Lung (tissue), 12 donors: ENCODE results near the gene LRRC8B. TPM values are rescaled to one million over a fixed set of nuclear protein-coding genes. Genes with fewer than 3 reads are reported as not detected.

Source experiments
- ATAC-seq: fragments of 200-7000 bp; cut with Tn5 transposase; one replicate; pipeline ENCODE4 v1.9.1; 2020; ENCODE audit warnings: moderate number of reproducible peaks; ENCODE audit not compliant: insufficient read depth, low FRiP score
- DNase-seq, 3 donors: peaks; one replicate each; pipeline ENCODE4 v3.0.0-alpha.2; 2013 to 2017
- H3K27ac ChIP-seq, 2 donors: one replicate each; pipeline ENCODE4 v1.5.1; 2013; ENCODE audit warnings: mild to moderate bottlenecking in 2 of 2, moderate library complexity in 2 of 2, control low read depth in 1 of 2, inconsistent platforms in 1 of 2, low read depth in 1 of 2, low read length in 1 of 2
- H3K27me3 ChIP-seq, 3 donors: one replicate each; pipeline ENCODE4 v1.5.1; 2013; ENCODE audit warnings: low read length in 2 of 3; ENCODE audit not compliant: control insufficient read depth in 3 of 3, insufficient read depth in 3 of 3
- H3K36me3 ChIP-seq, 4 donors: one replicate each; pipeline ENCODE4 v1.5.1; 2013; ENCODE audit warnings: low read length in 4 of 4, mild to moderate bottlenecking in 1 of 4, moderate library complexity in 1 of 4; ENCODE audit not compliant: control insufficient read depth in 4 of 4, insufficient read depth in 4 of 4
- H3K4me1 ChIP-seq, 5 donors: one replicate each; pipeline ENCODE4 v1.5.1; 2013; ENCODE audit warnings: low read length in 5 of 5, mild to moderate bottlenecking in 2 of 5, moderate library complexity in 1 of 5; ENCODE audit not compliant: control insufficient read depth in 5 of 5, insufficient read depth in 5 of 5
- H3K4me3 ChIP-seq: one replicate; pipeline ENCODE4 v1.5.1; 2013; ENCODE audit warnings: mild to moderate bottlenecking, control low read depth, moderate library complexity
- H3K9ac ChIP-seq, 2 donors: one replicate each; pipeline ENCODE4 v1.5.1; 2013; ENCODE audit warnings: low read length in 2 of 2, control low read depth in 1 of 2; ENCODE audit not compliant: insufficient read depth in 1 of 2
- H3K9me3 ChIP-seq, 4 donors: one replicate each; pipeline ENCODE4 v1.5.1; 2013; ENCODE audit warnings: low read length in 3 of 4, mild to moderate bottlenecking in 1 of 4, moderate library complexity in 1 of 4; ENCODE audit not compliant: control insufficient read depth in 4 of 4, insufficient read depth in 3 of 4
- WGBS, 2 donors: extraction: QIAGEN DNeasy Blood & Tissue Kit; methylation state at CpG; one replicate each; pipeline ENCODE4 v1.1.7; 2013; 5-methylcytosine and 5-hydroxymethylcytosine counted together
- polyA plus RNA-seq, 2 donors: library from polyadenylated mRNA; stranded (reverse); fragments of 200-250 nt; gene quantifications; one replicate each; pipeline ENCODE4 v1.2.1, GENCODE V29; 2013
- total RNA-seq, 2 donors: library from RNA; depleted of rRNA in 1 of 2; stranded (reverse); fragments of >200 nt in 1 of 2; gene quantifications; one replicate each; pipeline ENCODE4 v1.2.1, GENCODE V29; 2014 to 2021
- TF ChIP-seq, protein P1 (sequence below): IDR thresholded peaks from 2 replicates; pipeline ENCODE4 v1.5.1; 2012; ENCODE audit warnings: mild to moderate bottlenecking; ENCODE audit errors: control extremely low read depth, extremely low read depth
- donor health status: control.
- donor health status: control.
- donor health status: Bipolar disorder and iron deficiency.
- donor health status: healthy.
- donor health status: DM: yes; HTN: yes; CAD: no.

LRRC8B gene
- total and polyA plus RNA-seq, 4 donors: 4.3 to 22.8 (median 11.0) TPM

DNA sequence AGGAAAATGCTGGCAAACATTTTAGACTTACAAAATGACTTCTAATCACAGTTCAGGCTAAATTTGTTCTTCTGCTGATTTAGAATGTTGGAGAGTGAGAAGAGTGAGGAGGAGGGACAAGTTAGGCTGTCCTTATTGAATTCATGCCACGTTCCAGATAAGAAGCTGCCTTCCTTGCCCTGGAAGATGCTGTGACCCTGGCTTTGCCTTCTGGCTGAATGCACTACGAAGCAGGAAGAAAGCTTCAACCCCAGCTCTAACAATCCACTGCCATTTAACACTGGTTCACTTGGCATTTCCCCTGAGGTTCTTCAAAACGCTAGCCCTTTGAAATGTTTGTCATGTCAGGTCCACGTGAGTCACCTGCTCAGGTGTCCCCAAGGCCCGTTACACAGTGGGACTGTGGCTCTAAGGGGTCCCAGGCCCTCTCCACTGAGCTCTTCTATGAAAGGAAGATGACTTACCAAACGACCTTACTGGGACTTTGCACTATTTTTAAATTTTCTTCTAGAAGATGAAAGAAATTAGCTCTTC is 78.3 kb downstream of the LRRC8B start:
- no peak overlapping the region for H3K27ac ChIP-seq
- 64 to 84% methylated on average over 6 of the region's 6 CpGs for WGBS, 2 donors
- H3K27me3 ChIP-seq: no peaks in the 10 kb centered on the region
- no peak overlapping the region for H3K9ac ChIP-seq
- TF ChIP-seq, protein P1, sequence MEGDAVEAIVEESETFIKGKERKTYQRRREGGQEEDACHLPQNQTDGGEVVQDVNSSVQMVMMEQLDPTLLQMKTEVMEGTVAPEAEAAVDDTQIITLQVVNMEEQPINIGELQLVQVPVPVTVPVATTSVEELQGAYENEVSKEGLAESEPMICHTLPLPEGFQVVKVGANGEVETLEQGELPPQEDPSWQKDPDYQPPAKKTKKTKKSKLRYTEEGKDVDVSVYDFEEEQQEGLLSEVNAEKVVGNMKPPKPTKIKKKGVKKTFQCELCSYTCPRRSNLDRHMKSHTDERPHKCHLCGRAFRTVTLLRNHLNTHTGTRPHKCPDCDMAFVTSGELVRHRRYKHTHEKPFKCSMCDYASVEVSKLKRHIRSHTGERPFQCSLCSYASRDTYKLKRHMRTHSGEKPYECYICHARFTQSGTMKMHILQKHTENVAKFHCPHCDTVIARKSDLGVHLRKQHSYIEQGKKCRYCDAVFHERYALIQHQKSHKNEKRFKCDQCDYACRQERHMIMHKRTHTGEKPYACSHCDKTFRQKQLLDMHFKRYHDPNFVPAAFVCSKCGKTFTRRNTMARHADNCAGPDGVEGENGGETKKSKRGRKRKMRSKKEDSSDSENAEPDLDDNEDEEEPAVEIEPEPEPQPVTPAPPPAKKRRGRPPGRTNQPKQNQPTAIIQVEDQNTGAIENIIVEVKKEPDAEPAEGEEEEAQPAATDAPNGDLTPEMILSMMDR: no peak
- no peaks in the 10 kb centered on the region for H3K36me3 ChIP-seq
- DNase-seq (peak in 2 of 3 donors; percentile 15 to 25), ATAC-seq (no peak)
- H3K4me3 ChIP-seq: no peak overlapping the region
- H3K9me3 ChIP-seq: no peaks in the 10 kb centered on the region
- H3K4me1 ChIP-seq: peaks cover 0 to 17% (median 5%) of the 10 kb centered on the region in 5 donors

- Histone ChIP-seq H3K9ac (no peak overlapping the region), H3K4me3 (no peak overlapping the region), H3K4me1 (peaks cover 0 to 18% (median 5%) of the 10 kb centered on the region in 5 donors), H3K27me3 (no peaks in the 10 kb centered on the region), H3K36me3 (no peaks in the 10 kb centered on the region), H3K9me3 (no peaks in the 10 kb centered on the region), H3K27ac (no peak overlapping the region)
- DNase-seq (no peak), ATAC-seq (no peak)
- TF ChIP-seq, protein P1: no peak
- 72 to 90% methylated on average over 4 of the region's 4 CpGs for WGBS, 2 donors
These were observed 79.2 kb downstream of the LRRC8B start for GRCh38 chr1:89603651-89604413.

DNA sequence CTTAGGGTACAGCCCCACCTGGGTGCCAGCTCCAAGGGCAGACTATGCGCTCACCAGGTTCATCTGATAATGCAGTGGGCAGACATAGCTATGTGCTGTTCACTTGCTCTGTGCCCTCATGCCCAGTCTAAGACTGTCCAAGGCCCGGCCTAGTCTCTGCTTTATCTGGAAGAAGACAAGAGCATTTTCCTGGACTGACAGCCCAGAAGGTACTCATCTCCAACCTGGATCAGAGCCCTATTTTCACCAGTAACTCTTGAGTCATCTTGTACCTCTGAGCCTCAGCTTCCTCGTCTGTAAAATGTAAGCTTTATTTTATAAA is 79.7 kb downstream of the LRRC8B start:
- TF ChIP-seq, protein P1: no peak
- Histone ChIP-seq H3K27me3 (no peaks in the 10 kb centered on the region), H3K9me3 (no peaks in the 10 kb centered on the region), H3K9ac (no peak overlapping the region), H3K4me1 (peaks cover 0 to 18% (median 5%) of the 10 kb centered on the region in 5 donors), H3K36me3 (no peaks in the 10 kb centered on the region), H3K4me3 (no peak overlapping the region), H3K27ac (no peak overlapping the region)
- ATAC-seq: no peak
- no peak for DNase-seq
- WGBS, 2 donors: 88 to 95% methylated on average over 3 of the region's 3 CpGs

GRCh38 chr1:89605692-89606091 is 81.1 kb downstream of the LRRC8B start:
- ATAC-seq: no peak
- Histone ChIP-seq H3K36me3 (no peaks in the 10 kb centered on the region), H3K4me1 (peaks cover 0 to 18% (median 6%) of the 10 kb centered on the region in 5 donors), H3K4me3 (no peak overlapping the region), H3K9ac (no peak overlapping the region), H3K9me3 (no peaks in the 10 kb centered on the region), H3K27me3 (no peaks in the 10 kb centered on the region), H3K27ac (no peak overlapping the region)
- TF ChIP-seq, protein P1: no peak
- no peak for DNase-seq
- 73 to 82% methylated on average over 2 of the region's 2 CpGs for WGBS, 2 donors
